DMS153 (cell line): Measurements from ENCODE around the gene EFCAB13.

Experiments
- DNase-seq: peaks from one replicate; lab custom pipeline; 2025; lab: John Stamatoyannopoulos, UW

EFCAB13 gene

DNA sequence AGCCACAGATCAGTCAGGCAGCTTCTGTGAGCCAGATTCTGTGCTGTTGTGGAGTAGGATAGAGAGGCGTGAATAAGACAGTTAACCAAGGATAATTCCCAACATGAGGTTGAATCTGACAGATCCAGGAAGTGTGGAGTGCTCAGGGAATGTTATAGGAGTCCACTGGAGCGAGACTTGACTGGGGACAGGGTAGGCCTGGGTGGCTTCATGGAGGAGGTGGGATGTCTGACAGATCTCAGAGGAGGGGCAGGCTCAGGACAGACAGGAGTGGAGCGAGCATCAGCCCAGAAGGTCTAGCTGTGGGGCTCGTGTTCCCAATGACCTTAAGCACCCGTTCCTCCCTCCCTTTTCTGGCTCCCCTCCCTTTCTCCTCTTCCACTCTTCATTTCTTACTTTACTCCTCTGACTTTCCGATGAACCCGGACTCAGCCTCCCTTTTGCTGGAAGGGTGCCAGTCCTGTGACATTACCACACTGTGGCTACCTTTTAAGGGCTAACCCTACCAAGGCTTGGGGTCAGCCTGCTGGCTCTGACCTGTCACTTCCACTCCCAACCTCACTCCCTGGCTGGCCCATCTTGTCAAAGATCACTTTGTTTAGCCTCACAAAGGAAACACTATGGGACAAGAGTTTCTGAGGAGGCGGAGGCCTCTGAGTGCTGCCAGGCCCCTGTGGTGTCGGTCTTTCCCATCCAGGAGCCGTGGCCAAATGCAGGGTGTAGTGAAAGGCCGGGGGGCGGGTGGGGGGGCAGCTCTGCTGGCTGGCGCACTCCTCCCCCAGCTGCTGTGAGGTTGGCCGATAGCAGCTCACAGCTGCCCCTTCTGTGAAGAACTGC lies 28.5 kb upstream of the EFCAB13 start:
- DNase-seq = no peak

DNA sequence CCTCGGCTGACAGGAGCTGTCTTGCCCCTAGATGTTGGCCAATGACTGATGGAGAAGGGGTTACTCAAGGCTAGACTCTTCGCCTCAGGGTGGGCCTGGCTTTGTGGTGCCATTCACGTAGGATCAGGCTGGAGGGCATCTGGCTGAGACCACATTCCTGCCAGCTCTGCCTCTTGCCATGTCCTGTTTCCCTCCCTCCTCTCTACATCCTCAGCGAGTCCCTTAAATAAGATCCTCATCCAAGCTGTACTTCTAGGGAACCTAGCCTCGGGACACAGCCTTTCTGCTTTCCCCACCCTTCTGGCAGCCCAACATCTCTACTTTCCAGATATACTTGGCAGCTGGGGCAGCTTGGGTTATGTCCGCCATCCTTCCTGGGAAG lies 27.9 kb upstream of the EFCAB13 start:
- no peak for DNase-seq

DNA sequence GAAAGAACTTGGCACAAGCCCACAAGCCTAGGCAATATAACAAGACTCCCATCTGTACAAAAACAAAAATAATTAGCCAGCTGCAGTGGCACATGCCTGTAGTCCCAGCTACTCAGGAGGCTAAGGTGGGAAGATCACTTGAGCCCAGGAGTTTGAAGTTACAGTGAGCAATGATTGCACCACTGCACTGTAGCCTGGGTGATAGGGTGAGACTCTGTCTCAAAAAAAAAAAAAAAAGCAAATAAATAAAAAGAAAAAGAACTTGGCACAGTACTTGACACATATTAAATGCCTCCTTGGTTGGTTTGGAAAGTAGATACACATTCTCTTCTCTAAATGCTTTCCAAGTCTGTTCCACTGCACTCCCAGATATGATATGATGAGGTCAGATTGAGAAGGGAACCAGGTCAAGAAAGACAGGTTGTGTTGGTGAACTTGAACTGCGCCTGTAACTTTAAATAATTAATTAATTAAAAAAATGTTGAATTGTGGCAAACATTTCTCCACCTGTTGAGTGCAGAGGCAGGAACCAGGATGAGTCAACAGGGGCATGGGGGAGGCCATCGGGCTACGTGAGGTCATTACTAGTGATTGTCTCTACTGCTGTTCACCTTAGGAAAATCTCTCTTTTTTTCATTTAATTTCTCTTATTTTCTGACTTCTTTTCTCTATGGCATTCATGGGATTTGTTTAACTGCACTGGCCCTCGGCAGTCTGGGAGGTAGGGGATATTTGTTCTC lies 25.9 kb upstream of the EFCAB13 start:
- no peak for DNase-seq

DNA sequence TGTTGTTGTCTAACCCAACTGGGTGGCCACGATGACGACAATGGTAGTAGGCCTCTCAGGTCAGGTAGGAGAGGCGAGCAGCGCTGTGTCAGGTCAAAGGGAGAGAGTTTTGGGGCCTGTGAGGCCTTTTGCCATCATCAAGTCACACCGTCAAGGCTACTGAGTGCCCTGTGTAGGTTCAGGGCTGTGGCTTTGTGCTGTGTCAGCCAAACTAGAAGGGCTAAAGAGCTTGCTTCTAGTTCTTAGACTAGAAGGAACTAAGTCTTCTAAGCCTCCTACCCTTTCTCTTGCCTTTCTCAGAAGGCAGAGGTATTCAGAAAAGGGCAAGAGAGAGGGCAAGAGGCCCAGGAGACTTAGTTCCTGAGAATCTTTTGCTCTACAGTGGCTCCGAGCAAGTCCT lies 25.0 kb upstream of the EFCAB13 start:
- DNase-seq = no peak

DNA sequence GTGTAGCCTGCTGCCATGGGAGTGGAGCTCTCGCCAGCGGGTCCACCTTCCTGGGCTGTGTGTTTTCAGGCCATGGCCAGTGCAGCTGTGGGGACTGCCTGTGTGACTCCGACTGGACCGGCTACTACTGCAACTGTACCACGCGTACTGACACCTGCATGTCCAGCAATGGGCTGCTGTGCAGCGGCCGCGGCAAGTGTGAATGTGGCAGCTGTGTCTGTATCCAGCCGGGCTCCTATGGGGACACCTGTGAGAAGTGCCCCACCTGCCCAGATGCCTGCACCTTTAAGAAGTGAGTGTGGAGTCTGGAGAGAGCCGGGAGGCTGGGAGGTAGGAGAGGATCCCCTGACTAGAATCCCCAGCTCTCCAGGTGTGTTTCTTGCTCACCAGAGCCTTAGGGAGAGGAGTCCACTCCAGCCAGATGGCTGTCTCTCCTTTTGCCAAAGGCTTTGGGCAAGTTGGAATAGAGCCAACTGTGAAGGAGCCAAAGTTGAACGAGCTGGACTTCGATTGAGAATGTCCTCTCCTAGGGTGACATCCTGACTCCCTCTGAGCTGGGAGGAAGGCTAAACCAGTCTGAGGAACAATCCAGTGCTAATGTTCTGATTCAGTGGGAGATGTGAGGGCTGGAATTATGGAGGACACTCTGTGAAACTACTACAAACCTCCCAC lies 24.4 kb upstream of the EFCAB13 start:
- no peak for DNase-seq

DNA sequence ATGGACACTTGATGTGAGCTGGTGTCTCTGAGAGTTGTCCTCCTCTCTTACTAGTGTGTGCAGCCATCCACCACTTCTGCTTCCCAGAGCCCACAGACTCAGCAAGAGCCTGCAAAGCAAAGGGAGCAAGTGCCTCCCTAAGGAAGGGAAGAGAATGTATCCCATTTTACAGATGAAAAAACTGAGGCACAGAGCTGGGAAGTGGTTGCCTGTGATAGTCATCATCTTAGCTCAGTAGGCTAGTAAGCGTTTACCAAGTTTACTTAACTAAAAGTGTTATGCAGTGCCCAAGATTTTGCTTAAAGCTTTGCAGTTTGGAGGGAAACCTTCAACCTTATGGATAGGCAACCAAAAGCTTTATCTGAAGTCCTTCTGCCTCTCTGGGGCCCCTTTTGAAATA lies 23.0 kb upstream of the EFCAB13 start:
- DNase-seq = no peak

DNA sequence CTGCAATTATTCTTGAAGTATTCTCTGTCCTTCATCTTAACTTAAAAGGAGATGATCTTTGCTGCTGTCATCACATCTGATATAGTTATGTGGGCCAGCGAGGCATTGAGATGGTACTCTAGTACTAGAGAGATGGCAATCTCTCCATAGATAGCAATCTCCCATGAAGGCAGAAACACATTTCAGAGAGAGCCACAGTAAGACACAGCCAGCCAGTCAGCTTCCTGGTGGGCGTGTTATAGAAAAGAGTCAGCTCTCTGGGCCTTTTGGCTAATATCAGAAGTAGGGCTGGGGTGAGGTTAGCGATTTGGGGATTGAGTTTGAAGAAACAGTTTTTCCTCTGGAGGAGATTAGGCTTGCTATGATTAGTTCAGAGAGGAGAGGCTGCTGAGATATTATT lies 22.6 kb upstream of the EFCAB13 start:
- no peak for DNase-seq

DNA sequence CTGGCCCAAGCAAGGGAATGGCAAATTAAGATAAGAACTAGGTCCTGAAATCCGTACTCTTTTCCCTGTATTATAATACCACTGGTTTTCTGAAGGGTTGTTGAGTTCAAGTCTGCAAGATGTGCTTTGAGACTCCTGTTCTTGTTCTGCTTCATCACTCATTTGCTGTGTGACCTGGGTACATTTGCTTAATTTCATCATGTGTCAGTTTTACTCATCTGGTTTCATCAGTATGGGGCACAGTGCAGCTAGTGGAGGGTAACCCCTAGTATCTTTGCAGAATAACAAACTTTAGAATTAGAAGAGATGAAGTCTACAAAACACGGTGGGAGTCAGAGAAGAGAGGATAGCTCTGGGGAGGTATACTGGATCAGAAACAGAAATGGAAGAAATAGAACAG lies 21.9 kb upstream of the EFCAB13 start:
- no peak for DNase-seq

DNA sequence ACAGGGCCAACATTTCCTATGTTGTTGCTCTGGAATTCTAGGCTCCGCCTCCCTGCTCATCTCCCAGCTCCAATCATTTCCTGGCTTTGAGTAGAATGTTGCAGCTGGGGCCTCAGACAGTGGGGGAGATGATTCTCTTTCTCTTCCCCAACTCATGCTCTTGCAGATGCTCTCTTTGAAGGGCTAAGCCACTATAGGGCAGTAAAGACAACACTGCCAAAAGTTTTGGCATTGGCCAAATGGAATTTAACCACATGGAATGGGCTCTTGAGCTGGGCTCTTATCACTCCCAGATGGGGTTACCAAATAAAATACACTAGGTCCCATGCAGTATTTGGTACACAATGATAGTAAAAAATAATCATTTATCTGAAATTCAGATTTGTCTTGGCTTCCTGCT lies 19.6 kb upstream of the EFCAB13 start:
- DNase-seq = no peak

DNA sequence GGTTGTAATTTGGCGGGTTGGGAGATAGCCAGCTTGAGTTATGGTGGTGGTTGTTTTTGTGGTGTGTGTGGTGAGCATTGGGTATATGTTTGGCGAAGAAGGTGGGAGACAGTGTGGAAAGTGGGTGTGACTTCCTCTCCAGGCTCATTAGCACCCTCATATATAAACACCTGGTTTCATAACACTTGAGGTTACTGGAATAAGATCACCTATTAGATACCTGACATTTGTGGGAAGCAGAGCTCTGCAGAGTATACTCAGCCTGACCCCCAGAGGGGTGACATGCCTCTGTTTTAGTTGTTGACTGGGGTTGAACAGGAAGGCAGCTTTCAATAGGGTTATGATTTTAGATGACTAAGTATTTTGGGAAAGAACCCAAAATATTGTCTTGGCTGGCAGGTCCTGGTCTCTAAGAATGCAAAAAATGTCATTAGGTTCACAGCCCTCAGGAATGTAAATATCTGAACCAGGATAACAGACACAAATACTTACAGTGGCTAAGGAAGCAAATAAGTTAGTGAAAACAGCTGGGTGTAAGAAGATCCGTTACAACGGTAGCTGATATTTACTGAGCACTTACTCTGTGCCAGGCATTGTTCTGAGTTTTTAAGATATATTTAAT lies 18.3 kb upstream of the EFCAB13 start:
- DNase-seq = no peak

DNA sequence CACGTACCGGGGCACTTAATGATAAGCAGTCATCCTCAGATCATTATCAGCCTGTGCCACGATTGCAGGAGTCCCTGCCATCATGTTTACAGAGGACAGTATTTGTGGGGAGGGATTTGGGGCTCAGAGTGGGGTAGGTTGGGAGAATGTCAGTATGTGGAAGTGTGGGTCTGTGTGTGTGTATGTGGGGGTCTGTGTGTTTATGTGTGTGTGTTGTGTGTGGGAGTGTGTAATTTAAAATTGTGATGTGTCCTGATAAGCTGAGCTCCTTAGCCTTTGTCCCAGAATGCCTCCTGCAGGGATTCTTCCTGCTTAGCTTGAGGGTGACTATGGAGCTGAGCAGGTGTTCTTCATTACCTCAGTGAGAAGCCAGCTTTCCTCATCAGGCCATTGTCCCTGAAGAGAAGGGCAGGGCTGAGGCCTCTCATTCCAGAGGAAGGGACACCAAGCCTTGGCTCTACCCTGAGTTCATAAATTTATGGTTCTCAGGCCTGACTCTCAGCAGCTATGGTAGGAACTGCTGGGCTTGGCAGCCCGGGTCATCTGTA lies 13.5 kb upstream of the EFCAB13 start:
- DNase-seq = no peak

DNA sequence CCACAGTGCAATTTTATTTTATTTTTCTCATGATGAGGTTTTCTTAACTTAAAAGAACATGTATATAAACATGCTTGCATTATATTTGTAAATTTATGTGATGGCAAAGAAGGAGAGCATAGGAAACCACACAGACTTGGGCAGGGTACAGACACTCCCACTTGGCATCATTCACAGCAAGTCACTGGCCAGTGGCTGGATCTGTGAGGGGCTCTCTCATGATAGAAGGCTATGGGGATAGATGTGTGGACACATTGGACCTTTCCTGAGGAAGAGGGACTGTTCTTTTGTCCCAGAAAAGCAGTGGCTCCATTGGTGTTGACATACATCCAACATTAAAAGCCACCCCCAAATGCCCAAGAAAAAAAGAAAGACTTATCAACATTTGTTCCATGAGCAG lies 12.3 kb upstream of the EFCAB13 start:
- DNase-seq = no peak

DNA sequence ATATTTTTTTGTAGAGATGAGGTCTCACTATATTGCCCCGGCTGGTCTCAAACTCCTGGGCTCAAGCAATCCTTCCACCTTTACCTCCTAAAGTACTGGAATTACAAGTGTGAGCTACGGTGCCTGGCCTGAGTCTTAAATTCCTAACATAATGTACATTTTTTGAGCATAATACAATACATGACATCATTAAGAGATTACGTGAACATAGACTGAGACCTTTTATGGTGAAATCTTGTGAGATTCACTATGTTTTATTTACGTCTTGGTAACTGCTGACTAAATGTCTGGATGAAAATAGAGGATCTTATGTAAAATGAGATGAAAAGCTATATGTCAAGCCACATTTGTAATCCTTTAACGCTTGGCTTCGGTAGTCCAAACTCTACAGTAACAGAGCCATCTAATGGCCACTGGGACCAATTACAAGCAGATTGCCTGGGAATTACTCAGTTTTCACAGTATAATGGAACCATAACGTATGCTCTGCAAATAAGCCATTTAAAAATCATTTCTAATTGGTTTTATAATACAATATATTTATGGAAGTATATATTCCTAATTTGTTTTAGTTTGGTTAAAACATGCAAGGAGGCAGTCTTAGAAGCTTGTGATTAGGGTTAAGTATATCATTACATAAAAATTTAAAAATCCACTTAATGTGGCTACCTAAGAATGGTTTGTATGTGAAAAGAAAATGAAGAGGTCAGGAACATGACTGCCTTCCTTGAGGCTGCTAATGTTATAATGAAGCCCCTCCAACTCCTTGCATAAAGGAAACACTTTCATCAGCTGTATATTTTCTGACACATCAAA lies 8.1 kb upstream of the EFCAB13 start:
- peak; percentile 45 for DNase-seq

DNA sequence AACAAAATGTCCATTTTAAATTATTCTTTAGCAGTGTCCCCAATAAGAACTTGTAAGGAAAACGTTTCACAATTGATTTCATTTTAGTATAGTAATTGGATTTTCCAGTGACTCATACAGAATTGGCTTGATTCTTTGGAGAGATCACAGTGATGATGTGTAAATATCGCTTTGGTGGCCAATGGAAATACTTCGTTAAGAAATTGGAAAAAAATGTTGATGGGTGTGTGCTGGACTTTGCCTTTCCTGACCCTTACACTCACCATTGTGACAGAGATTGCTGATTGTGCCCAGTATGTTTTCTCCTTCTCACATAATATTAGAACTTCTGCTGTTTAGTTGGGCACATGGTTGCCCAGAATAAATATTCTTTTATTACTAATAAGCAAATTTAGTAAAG lies 7.4 kb upstream of the EFCAB13 start:
- no peak for DNase-seq

DNA sequence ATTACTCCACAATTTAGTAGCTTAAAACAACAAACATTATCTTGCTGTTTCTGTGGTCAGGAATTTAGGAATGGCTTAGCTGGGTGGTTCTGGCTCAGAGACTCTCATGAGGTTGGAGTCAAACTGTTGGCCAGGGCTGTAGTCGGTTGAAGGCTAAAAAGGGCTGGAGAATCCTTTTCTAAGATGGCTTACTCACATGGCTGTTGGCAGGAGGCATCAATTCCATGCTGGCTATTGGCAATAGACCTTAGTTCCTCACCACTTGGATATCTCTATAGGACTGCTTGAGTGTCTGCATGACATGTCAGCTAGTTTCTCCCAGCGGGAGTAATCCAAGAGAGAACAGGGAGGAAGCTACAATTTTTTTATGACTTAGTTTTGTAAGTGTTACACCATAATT lies 6.6 kb upstream of the EFCAB13 start:
- no peak for DNase-seq

DNA sequence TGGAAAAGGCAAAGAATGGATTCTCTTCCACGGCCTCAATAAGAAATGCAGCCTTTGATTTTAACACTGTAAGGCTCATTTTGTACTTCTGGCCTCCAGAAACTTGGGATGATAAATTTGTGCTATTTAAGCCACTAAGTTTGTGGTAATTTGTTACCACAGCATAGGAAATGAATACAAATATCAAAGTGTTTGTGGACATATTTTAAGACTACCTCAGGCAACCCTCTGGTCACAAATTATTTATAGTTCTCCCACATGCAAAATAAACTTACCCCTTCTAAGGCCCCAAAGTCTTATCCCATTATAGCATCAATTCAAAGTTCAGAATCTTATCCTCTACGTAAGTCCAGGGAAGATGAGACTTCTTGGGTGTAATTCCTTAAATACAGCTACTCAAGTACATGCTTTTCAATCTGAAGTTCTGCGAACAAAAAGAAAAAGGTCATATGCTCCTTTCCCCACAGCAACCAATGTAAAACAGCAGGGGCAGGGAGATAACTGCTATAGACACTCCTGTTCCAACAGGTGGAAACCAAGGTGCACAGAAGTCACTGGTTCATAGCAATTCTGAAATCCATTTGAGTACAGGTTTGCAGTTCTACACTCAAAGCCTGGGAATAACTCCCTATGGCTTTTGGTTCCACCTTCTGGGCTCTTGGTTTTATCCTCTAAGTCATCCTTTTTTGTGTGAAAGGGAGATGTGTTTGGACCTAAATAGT lies 5.4 kb upstream of the EFCAB13 start:
- DNase-seq = no peak

DNA sequence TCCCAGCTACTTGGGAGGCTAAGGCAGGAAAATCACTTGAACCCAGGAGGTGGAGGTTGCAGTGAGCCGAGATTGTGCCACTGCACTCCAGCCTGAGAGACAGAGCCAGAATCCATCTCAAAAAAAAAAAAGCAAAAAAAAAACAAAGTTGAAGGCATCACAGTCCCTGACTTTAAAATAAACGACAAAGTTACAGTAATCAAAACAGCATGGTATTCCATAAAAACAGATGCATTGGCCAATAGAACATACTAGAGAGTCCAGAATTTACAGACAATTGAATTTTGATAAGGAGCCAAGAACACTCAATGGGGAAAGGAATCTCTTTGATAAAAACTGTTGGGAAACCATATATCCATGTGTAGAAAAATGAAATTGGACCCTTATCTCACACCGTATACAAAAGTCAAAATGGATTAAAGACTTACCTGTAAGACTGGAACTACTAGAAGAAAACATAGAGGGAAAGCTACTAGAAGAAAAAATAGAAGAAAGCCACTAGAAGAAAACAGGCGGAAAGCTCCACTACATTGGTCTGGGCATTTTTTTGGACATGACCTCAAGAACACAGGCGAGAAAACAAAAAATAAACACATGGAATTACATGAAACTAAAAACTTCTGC lies 2.8 kb upstream of the EFCAB13 start:
- no peak for DNase-seq

DNA sequence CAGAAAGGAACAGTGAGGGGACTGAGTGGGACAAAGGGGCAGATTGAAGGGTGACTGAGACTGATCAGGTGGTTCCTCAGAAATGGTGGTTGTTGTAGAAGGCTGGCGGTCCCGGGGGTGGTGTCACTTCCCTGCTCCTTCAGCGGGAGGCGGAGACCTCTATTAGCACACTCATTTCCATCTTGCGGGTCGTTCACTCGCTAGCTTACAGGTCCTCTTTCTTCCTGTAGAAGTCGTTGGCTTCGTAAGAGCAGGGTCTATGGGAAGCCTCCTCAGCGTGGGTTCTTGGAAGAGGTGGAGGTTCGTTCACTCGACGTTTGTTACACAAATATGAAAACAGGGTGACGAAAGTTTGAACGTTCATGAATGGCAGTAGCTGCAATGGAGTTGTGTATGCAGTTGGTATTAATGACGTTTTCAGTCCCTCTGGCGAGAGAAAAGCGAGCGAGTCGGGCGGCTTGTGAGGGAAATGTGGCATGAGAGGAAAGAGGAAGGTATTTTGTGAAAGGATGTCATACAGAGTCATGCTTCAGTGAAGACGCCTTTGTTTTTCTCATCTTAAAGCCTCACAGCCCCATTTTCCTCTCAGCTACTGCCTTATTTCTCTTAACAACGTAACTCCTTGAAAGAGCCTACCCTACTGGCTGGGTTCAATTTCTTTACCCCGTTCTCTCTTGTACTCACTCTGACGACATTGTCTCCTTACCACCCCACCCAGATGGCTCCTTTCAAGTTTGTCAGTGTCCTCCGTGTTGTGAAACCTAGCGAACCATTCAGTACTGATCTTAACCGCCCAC lies 667 bp downstream of the EFCAB13 start:
- DNase-seq = peak; percentile 49

DNA sequence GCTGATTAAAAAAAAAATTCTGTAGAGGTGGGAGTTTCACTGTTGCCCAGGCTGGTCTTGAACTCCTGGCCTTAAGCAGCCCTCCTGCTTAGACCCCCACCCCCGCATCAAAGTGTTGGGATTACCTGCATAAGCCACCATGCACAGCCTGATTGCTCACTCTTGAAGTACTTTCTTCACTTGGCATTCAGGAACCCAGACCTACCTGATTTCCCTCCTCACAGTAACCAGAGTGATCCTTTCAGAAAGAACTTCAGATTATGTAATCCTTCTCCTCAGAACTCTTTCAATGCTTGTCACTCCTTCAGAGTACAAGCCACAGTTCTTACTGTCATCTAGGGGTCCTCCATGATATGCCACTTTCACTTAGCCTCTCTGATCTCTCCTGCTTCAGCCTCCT lies 1.4 kb downstream of the EFCAB13 start:
- no peak for DNase-seq

DNA sequence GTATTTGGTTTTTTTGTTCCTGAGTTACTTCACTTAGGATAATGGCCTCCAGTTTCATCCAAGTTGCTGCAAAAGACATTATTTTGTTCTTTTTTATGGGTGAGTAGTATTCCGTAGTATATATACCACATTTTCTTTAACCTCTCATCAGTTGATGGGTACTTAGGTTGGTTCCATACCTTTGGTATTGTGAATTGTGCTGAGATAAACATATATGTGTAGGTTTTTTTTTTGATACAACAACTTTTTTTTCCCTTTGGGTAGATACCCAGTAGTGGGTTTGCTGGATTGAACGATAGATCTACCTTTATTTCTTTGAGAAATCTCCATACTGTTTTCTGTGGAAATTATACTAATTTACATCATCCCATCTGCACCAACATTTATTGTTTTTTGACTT lies 6.8 kb downstream of the EFCAB13 start:
- no peak for DNase-seq
